Measurements from ENCODE around the gene MICAL1.

DNA sequence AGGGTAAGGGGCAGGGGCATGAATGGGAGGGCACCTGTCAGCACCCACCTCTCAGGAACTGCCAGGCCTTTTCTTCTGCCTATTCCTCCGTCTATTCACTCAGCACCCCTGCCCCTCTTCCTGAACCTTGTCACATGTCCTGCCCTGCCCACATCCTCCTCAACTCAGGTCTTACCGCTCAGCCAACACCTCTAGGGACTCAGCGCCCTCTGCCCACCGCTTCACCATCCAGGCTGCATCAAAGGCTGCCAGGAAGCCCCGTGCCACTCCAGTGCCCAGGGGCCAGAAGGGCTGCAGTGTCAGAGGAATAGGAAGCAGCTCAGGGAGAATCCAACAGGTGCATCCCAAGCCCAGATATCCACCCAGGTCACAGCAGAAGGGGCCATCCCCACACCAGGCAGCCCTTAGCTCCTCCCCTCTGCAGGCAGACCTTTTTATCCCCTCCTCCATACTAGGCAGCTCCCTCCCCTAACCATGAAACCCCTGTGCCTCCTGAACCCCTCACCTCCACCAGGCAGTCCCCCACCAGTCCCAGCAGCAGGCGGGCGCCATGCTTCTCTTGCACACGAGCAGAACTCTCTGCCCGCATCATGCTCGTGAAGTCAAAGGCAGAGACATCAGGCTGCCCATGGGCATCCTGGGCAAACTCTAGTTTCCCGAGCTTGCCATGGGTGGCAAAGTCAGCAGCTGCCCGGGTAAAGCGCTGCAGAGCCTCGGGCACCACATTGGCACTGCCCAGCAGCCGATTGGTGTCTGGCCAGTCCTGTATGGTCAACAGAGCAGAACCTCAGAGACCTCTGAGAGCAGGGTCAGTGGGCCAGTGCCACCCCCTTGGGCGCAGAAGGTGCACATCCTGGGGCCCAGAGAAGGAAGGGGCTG lies 5.5 kb downstream of the MICAL1 start:
- TF ChIP-seq CTCF (IDR thresholded peaks at IDR 0.05) (no peak), POLR2A (IDR thresholded peaks at IDR 0.05) (no peak)

Data from thyroid gland (tissue), 4 donors.